Karpas-422 (cell line): Measurements from ENCODE around the gene VPS4B. TPM values are rescaled to one million over a fixed set of nuclear protein-coding genes. Genes with fewer than 3 reads are reported as not detected.
"Not testable (repeated sequence)": the region's sequence is repeated elsewhere in the genome, so short reads cannot be mapped to it uniquely, and the experiment has no call there.

Source experiments
- DNase-seq: peaks from one replicate; pipeline ENCODE4 v3.0.0-alpha.2; 2015
- H2AFZ ChIP-seq: fragments of 200-600 bp; sonication (generic); 2 replicates; pipeline ENCODE4 v1.6.1; 2014; ENCODE audit warnings: antibody characterized with exemption, low read length, mixed read lengths
- H3K27ac ChIP-seq: fragments of 200-600 bp; sonication (generic); 2 replicates; pipeline ENCODE4 v1.5.1; 2014; ENCODE audit warnings: mild to moderate bottlenecking, low read length, moderate library complexity
- H3K27me3 ChIP-seq: fragments of 200-600 bp; sonication (generic); 2 replicates; pipeline ENCODE4 v1.6.1; 2014; ENCODE audit warnings: low read length, mixed read lengths
- H3K36me3 ChIP-seq: fragments of 200-600 bp; sonication (generic); 2 replicates; pipeline ENCODE4 v1.6.1; 2014; ENCODE audit warnings: low read length, mixed read lengths; ENCODE audit not compliant: insufficient read depth
- H3K4me1 ChIP-seq: fragments of 200-600 bp; sonication (generic); 2 replicates; pipeline ENCODE4 v1.6.1; 2014; ENCODE audit warnings: mild to moderate bottlenecking, low read length, mixed read lengths
- H3K4me2 ChIP-seq: fragments of 200-600 bp; sonication (generic); 2 replicates; pipeline ENCODE4 v1.6.1; 2014; ENCODE audit warnings: low read length, low read depth, mild to moderate bottlenecking; ENCODE audit not compliant: poor library complexity, severe bottlenecking
- H3K4me3 ChIP-seq: fragments of 200-600 bp; sonication (generic); 2 replicates; pipeline ENCODE4 v1.5.1; 2014; ENCODE audit warnings: mild to moderate bottlenecking, antibody characterized with exemption, low read length, mixed read lengths
- H3K79me2 ChIP-seq: fragments of 200-600 bp; sonication (generic); 2 replicates; pipeline ENCODE4 v1.6.1; 2014; ENCODE audit warnings: mild to moderate bottlenecking, low read length, mixed read lengths
- H3K9ac ChIP-seq: fragments of 200-600 bp; sonication (generic); 2 replicates; pipeline ENCODE4 v1.6.0; 2014; ENCODE audit warnings: low read length
- H3K9me2 ChIP-seq: fragments of 200-600 bp; sonication (generic), shearing (Covaris generic); replicated peaks from 2 replicates; pipeline ENCODE4 v1.6.0; 2014; ENCODE audit warnings: mild to moderate bottlenecking, low read length, moderate library complexity; ENCODE audit not compliant: insufficient read depth
- H3K9me3 ChIP-seq: fragments of 300-700, 200-600 bp; sonication (generic); 2 replicates; pipeline ENCODE4 v1.6.1; 2014; ENCODE audit warnings: low read length, mixed read lengths
- H4K20me1 ChIP-seq: fragments of 200-600 bp; sonication (generic); 2 replicates; pipeline ENCODE4 v1.6.1; 2014; ENCODE audit warnings: mild to moderate bottlenecking, antibody characterized with exemption, low read length, low read depth; ENCODE audit not compliant: insufficient read depth
- total RNA-seq: library from RNA; depleted of rRNA; stranded (reverse); fragments of >200 nt; shearing (Covaris generic); gene quantifications from 2 replicates; pipeline ENCODE4 v1.2.3, GENCODE V29; 2014; ENCODE audit warnings: low replicate concordance

VPS4B gene
- total RNA-seq, 1 experiment from 2014 or later = 62.7 TPM

DNA sequence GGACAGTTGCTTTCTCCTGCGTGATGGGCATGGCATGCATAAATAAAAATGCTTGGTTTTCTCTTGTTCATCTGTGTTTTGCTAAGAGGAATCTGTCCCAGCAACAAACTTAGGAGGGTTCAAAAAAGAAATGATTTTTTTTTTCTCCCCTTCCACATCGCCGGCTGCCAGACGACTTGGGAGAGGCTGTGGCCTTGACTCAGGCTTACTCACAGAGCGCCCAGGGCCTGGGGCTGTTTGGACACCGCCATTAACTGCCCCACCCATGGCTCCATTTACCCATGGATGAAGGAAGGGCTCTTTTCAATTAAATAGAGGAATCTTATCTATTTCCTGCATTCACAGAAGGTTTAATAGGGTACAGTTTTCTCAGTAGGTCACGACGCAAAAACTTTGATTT, 32.2 kb upstream of the VPS4B start:
- no peak overlapping the region for H3K9ac ChIP-seq
- no peaks in the 10 kb centered on the region for H3K36me3 ChIP-seq
- H3K9me2 ChIP-seq = no peaks in the 10 kb centered on the region
- H3K9me3 ChIP-seq = no peaks in the 10 kb centered on the region
- H3K27ac ChIP-seq = no peak overlapping the region
- H3K79me2 ChIP-seq = no peaks in the 10 kb centered on the region
- no peaks in the 10 kb centered on the region for H4K20me1 ChIP-seq
- no peaks in the 10 kb centered on the region for H3K27me3 ChIP-seq
- no peak overlapping the region for H2AFZ ChIP-seq
- DNase-seq = no peak
- H3K4me1 ChIP-seq = no peaks in the 10 kb centered on the region
- no peak overlapping the region for H3K4me3 ChIP-seq
- H3K4me2 ChIP-seq = no peak overlapping the region

DNA sequence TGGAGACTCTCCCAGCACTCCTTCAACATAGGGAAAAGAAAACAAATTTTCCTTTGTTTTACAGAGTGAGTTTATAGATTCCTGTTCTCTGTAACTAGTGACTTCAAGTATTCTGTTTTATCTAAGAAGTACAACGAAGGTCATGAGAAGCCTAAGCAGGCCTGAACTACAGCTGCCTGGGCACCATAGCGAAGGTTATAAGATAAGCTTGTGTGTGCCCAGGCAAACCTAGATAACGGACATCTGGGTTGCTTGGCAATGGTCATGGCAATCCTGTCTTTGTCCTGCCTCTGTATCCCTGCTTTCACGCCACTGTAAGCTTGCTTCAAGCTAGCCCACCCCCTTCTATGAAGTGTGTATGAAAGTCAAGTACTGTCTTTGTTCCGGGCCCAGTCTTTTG, 30.5 kb upstream of the VPS4B start:
- not testable (repeated sequence) for H3K79me2 ChIP-seq, H3K36me3 ChIP-seq, H3K9me2 ChIP-seq, H3K27me3 ChIP-seq, H3K27ac ChIP-seq, H3K9me3 ChIP-seq, H2AFZ ChIP-seq, H3K4me3 ChIP-seq, H4K20me1 ChIP-seq, H3K9ac ChIP-seq, H3K4me1 ChIP-seq, DNase-seq, H3K4me2 ChIP-seq

- H3K9me3 ChIP-seq = no peaks in the 10 kb centered on the region
- no peak overlapping the region for H3K4me3 ChIP-seq
- H3K4me2 ChIP-seq = no peak overlapping the region
- H2AFZ ChIP-seq = no peak overlapping the region
- no peak overlapping the region for H3K9ac ChIP-seq
- no peaks in the 10 kb centered on the region for H3K9me2 ChIP-seq
- DNase-seq = no peak
- H3K27me3 ChIP-seq = no peaks in the 10 kb centered on the region
- H3K27ac ChIP-seq = no peak overlapping the region
- no peaks in the 10 kb centered on the region for H4K20me1 ChIP-seq
- no peaks in the 10 kb centered on the region for H3K79me2 ChIP-seq
- H3K4me1 ChIP-seq = no peaks in the 10 kb centered on the region
- H3K36me3 ChIP-seq = no peaks in the 10 kb centered on the region
Observed at GRCh38 chr18:63451799-63452660, 29.8 kb upstream of the VPS4B start.

- Histone ChIP-seq H3K9me2 (no peaks in the 10 kb centered on the region), H3K4me2 (no peak overlapping the region), H2AFZ (no peak overlapping the region), H3K27ac (no peak overlapping the region), H4K20me1 (no peaks in the 10 kb centered on the region), H3K79me2 (no peaks in the 10 kb centered on the region), H3K4me3 (no peak overlapping the region), H3K36me3 (no peaks in the 10 kb centered on the region), H3K9me3 (no peaks in the 10 kb centered on the region), H3K27me3 (no peaks in the 10 kb centered on the region), H3K4me1 (peaks cover 17% of the 10 kb centered on the region), H3K9ac (no peak overlapping the region)
- DNase-seq = no peak
Observed at GRCh38 chr18:63449426-63449825, 27.1 kb upstream of the VPS4B start.

GRCh38 chr18:63447066-63447465, 24.8 kb upstream of the VPS4B start:
- no peak for DNase-seq
- peaks cover 19% of the 10 kb centered on the region for H3K4me1 ChIP-seq
- no peak overlapping the region for H3K27ac ChIP-seq
- no peak overlapping the region for H3K4me2 ChIP-seq
- H3K9me2 ChIP-seq = no peaks in the 10 kb centered on the region
- H3K4me3 ChIP-seq = no peak overlapping the region
- H2AFZ ChIP-seq = no peak overlapping the region
- no peaks in the 10 kb centered on the region for H3K9me3 ChIP-seq
- H4K20me1 ChIP-seq = no peaks in the 10 kb centered on the region
- no peaks in the 10 kb centered on the region for H3K79me2 ChIP-seq
- no peaks in the 10 kb centered on the region for H3K36me3 ChIP-seq
- no peak overlapping the region for H3K9ac ChIP-seq
- H3K27me3 ChIP-seq = no peaks in the 10 kb centered on the region

- H3K27me3 ChIP-seq = no peaks in the 10 kb centered on the region
- H3K36me3 ChIP-seq = no peaks in the 10 kb centered on the region
- DNase-seq = peak; percentile 86
- no peaks in the 10 kb centered on the region for H3K79me2 ChIP-seq
- H3K9ac ChIP-seq = no peak overlapping the region
- peaks cover 19% of the 10 kb centered on the region for H3K4me1 ChIP-seq
- no peak overlapping the region for H3K4me3 ChIP-seq
- no peak overlapping the region for H3K27ac ChIP-seq
- H2AFZ ChIP-seq = no peak overlapping the region
- H3K4me2 ChIP-seq = no peak overlapping the region
- no peaks in the 10 kb centered on the region for H3K9me3 ChIP-seq
- H4K20me1 ChIP-seq = no peaks in the 10 kb centered on the region
- H3K9me2 ChIP-seq = no peaks in the 10 kb centered on the region
Observed at GRCh38 chr18:63446266-63446665, 24.0 kb upstream of the VPS4B start.

- H3K9me3 ChIP-seq = no peaks in the 10 kb centered on the region
- no peaks in the 10 kb centered on the region for H3K27me3 ChIP-seq
- no peaks in the 10 kb centered on the region for H3K9me2 ChIP-seq
- no peaks in the 10 kb centered on the region for H4K20me1 ChIP-seq
- peak overlapping the region; percentile 79; the same call in 1 of the 2 replicates for H2AFZ ChIP-seq
- peak overlapping the region; percentile 32 for H3K4me2 ChIP-seq
- no peak overlapping the region for H3K9ac ChIP-seq
- no peak overlapping the region for H3K4me3 ChIP-seq
- H3K27ac ChIP-seq = no peak overlapping the region
- H3K79me2 ChIP-seq = no peaks in the 10 kb centered on the region
- no peaks in the 10 kb centered on the region for H3K36me3 ChIP-seq
- H3K4me1 ChIP-seq = peaks cover 21% of the 10 kb centered on the region
- DNase-seq = no peak
Observed at GRCh38 chr18:63445037-63445436, 22.8 kb upstream of the VPS4B start.

GRCh38 chr18:63444580-63444979, 22.3 kb upstream of the VPS4B start:
- DNase-seq = peak; percentile 80
- Histone ChIP-seq H3K9me3 (no peaks in the 10 kb centered on the region), H3K27me3 (no peaks in the 10 kb centered on the region), H3K9me2 (no peaks in the 10 kb centered on the region), H3K4me3 (no peak overlapping the region), H3K27ac (no peak overlapping the region), H3K79me2 (no peaks in the 10 kb centered on the region), H3K4me2 (peak overlapping the region; percentile 32), H3K9ac (no peak overlapping the region), H4K20me1 (no peaks in the 10 kb centered on the region), H2AFZ (peak overlapping the region; percentile 79; the same call in 1 of the 2 replicates), H3K36me3 (no peaks in the 10 kb centered on the region), H3K4me1 (peaks cover 21% of the 10 kb centered on the region)
